Retinal pigment epithelial cell (primary cell): ENCODE data around the gene USH1G.
A peak's percentile ranks its signal among the peaks of the same experiment; 100 is the strongest.

Experiments
- DNase-seq: peaks from one replicate; pipeline ENCODE4 v3.0.0-alpha.2; 2010; ENCODE audit warnings: low read depth
- H3K4me3 ChIP-seq: 2 replicates; pipeline ENCODE4 v1.5.1; 2011; ENCODE audit warnings: mild to moderate bottlenecking, low read length, control low read depth, moderate library complexity
- CTCF ChIP-seq: conservative IDR thresholded peaks from 2 replicates; pipeline ENCODE4 v1.5.1; 2011; ENCODE audit warnings: low read depth, low read length, control low read depth, inconsistent platforms

Gene USH1G

GRCh38 chr17:74959826-74960515 is 36.9 kb upstream of the USH1G start:
- no peak for DNase-seq
- H3K4me3 ChIP-seq, result no peak overlapping the region
- no peak for TF ChIP-seq CTCF

GRCh38 chr17:74957935-74958740 is 35.1 kb upstream of the USH1G start:
- peak; percentile 92 for TF ChIP-seq CTCF
- H3K4me3 ChIP-seq, result no peak overlapping the region
- no peak for DNase-seq

GRCh38 chr17:74956093-74956492 is 33.0 kb upstream of the USH1G start:
- no peak for TF ChIP-seq CTCF
- no peak overlapping the region for H3K4me3 ChIP-seq
- no peak for DNase-seq

GRCh38 chr17:74954665-74955421 is 31.8 kb upstream of the USH1G start:
- TF ChIP-seq CTCF, result no peak
- no peak for DNase-seq
- H3K4me3 ChIP-seq, result no peak overlapping the region

GRCh38 chr17:74954115-74954514 is 31.1 kb upstream of the USH1G start:
- no peak for TF ChIP-seq CTCF
- DNase-seq, result no peak
- H3K4me3 ChIP-seq, result no peak overlapping the region

GRCh38 chr17:74953134-74953687 is 30.2 kb upstream of the USH1G start:
- no peak for DNase-seq
- H3K4me3 ChIP-seq, result no peak overlapping the region
- no peak for TF ChIP-seq CTCF
